Aorta (tissue), 5 donors: ENCODE data around the gene NFIX. TPM values are rescaled to one million over a fixed set of nuclear protein-coding genes. Genes with fewer than 3 reads are reported as not detected.

ENCODE experiments used
- ATAC-seq: fragments of 200-7000 bp; cut with Tn5 transposase; one replicate; pipeline ENCODE4 v1.9.1; 2022; ENCODE audit warnings: moderate library complexity; ENCODE audit not compliant: low FRiP score
- DNase-seq, 2 donors: peaks; one replicate each; pipeline ENCODE4 v3.0.0-alpha.2; 2020
- H3K27ac ChIP-seq, 2 donors: one replicate each; pipeline ENCODE4 v1.5.1; 2013; ENCODE audit warnings: low read length in 2 of 2, mild to moderate bottlenecking in 2 of 2, moderate library complexity in 2 of 2, control low read depth in 1 of 2, inconsistent platforms in 1 of 2, low read depth in 1 of 2
- H3K27me3 ChIP-seq, 2 donors: one replicate each; pipeline ENCODE4 v1.6.1; 2013; ENCODE audit warnings: control low read depth in 1 of 2, low read length in 1 of 2, mild to moderate bottlenecking in 1 of 2, moderate library complexity in 1 of 2; ENCODE audit not compliant: insufficient read depth in 2 of 2, control insufficient read depth in 1 of 2
- H3K36me3 ChIP-seq, 2 donors: one replicate each; pipeline ENCODE4 v1.6.1; 2013; ENCODE audit warnings: control low read depth in 1 of 2, low read length in 1 of 2, mild to moderate bottlenecking in 1 of 2; ENCODE audit not compliant: insufficient read depth in 2 of 2, control insufficient read depth in 1 of 2
- H3K4me1 ChIP-seq, 2 donors: one replicate each; pipeline ENCODE4 v1.6.1; 2013; ENCODE audit warnings: low read length in 2 of 2, control low read depth in 1 of 2, mild to moderate bottlenecking in 1 of 2, moderate library complexity in 1 of 2; ENCODE audit not compliant: insufficient read depth in 2 of 2, control insufficient read depth in 1 of 2
- H3K4me3 ChIP-seq, 2 donors: one replicate each; pipeline ENCODE4 v1.5.1; 2013; ENCODE audit warnings: low read length in 2 of 2, control low read depth in 1 of 2, mild to moderate bottlenecking in 1 of 2
- H3K9me3 ChIP-seq: one replicate; pipeline ENCODE4 v1.6.1; 2013; ENCODE audit warnings: mild to moderate bottlenecking, low read length; ENCODE audit not compliant: control insufficient read depth
- WGBS, 2 donors: extraction: QIAGEN DNeasy Blood & Tissue Kit; methylation state at CpG; one replicate each; pipeline ENCODE4 v1.1.7; 2013; 5-methylcytosine and 5-hydroxymethylcytosine counted together
- intact Hi-C, 2 donors: fragments of 100-400 bp; cut with DNase I; formaldehyde crosslinking; loops; one replicate each; pipeline versions ENCODE4 v1.14.2 to v1.15.0; 2022
- polyA plus RNA-seq, 2 donors: library from polyadenylated mRNA; stranded (reverse); fragments of 200-250 nt; gene quantifications; one replicate each; pipeline ENCODE4 v1.2.3, GENCODE V29; 2013
- total RNA-seq, 2 donors: library from RNA; stranded (reverse); fragmentation: NEBNext Ultra II Directional; extraction: Animal tissue kit (Norgen Biotek cat#: 25700); gene quantifications; one replicate each; pipeline ENCODE4 v1.2.1, GENCODE V29; 2021
- donor health status: healthy with polysubstance abuse.
- donor health status: Bipolar disorder and iron deficiency.
- donor health status: DM: no; HTN: no; CAD: no.
- donor health status: DM: no; HTN: no; CAD: no.
- donor health status: DM: yes; HTN: yes; CAD: no.

NFIX gene
- total and polyA plus RNA-seq, 4 donors = 45.5 to 327 (median 117) TPM

DNA sequence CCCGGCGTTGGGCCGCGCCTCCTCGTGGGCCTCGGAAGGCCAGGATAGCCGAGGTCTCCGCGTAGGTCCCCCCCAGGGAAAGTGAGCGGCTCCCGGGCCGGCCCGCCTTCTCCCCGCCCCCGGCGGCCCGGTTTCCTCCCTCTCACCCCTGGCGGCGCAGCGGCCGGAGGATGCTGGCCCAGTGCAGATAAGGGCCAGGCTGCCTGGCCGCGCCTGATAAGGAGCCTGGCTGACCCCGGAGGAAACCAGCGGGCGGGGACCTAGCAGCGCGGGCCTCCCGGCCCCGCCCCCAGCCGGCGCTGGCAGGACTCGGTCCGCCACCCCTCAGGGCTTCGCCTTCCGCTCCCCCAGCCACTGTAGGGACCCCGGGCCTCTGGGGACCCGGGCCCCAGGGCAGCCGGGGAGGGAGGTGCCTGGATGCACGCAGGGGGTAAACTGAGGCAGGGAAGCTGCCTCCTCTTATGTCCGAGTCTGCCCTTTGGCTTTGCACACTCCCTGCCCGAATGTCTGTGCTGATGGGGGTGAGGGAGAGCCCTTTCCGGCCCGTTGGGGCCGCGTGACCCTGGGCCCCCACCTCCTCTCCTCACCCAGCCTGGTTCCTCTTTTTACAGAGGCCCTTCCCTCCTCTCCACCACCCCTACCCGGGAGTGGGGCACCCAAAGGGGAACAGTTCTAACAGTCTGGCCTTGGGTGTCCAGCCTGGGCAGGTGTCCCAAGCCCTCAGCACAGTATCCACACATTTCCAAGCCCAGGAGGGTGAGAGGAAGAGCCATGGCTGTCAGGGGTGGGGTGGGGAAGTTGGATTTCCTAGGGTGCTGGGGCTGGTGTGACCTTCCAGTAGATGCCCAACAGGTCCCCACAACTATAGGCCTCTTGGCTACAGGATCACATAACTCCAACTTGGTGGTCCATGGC, 107.6 kb downstream of the NFIX start, which contains the start of gene LYL1:
Gene LYL1 (minus strand): TSS at position 193 of the 915 bp plus-strand sequence. CDS start 1,687 bp downstream, outside the sequence.
- Histone ChIP-seq H3K9me3 (no peaks in the 10 kb centered on the region), H3K4me1 (no peaks in the 10 kb centered on the region), H3K27me3 (no peaks in the 10 kb centered on the region), H3K27ac (peak within 1 kb of the TSS in 1 of 2 donors; percentile 49), H3K4me3 (peak within 1 kb of the TSS in 1 of 2 donors; percentile 21), H3K36me3 (no peaks in the 10 kb centered on the region)
- DNase-seq (peak; percentile 89 to 91), ATAC-seq (peak; percentile 74)
- 1 to 2% methylated on average over 40 to 47 of the region's 47 CpGs for WGBS, 2 donors
- intact Hi-C loops = no loop called here

DNA sequence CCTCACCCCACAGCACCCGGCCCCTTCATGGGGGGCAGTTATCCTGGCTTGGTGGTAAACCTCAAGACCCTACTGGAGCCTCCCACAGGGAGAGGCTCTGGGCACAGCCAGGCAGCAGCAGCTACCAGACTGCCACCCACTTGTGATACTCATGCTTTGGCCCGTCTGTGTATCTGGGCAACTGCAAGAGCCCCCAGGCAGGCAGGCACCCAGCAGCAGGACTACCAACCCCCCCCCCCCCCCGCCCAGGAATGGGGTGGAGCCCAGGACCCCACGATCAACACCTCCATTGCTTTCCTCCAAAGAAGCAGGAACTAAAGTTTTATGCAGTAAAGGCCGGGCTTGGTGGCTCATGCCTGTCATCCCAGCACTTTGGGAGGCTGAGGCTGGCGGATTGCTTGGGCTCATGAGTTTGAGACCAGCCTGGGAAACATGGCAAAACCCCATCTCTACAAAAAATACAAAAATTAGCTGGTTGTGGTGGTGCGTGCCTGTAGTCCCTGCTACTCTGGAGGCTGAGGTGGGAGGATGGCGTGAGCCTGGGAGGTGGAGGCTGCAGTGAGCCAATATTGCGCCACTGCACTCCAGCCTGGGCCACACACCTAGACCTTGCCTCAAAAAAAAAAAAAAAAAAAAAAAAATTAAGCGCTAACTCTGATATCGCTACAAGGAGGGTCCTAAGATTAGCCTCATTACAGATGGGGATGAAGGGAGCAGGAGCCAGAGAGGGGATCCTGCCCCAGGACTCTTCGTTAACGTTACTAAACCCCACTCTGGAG, 108.5 kb downstream of the NFIX start:
- H3K27me3 ChIP-seq = no peaks in the 10 kb centered on the region
- no peaks in the 10 kb centered on the region for H3K4me1 ChIP-seq
- WGBS, 2 donors = 75 to 76% methylated on average over 11 to 13 of the region's 13 CpGs
- H3K27ac ChIP-seq = peak overlapping the region in 1 of 2 donors; percentile 11
- DNase-seq = no peak
- H3K9me3 ChIP-seq = no peaks in the 10 kb centered on the region
- no peak for ATAC-seq
- H3K4me3 ChIP-seq = no peak overlapping the region
- intact Hi-C loops = no loop called here
- H3K36me3 ChIP-seq = no peaks in the 10 kb centered on the region

DNA sequence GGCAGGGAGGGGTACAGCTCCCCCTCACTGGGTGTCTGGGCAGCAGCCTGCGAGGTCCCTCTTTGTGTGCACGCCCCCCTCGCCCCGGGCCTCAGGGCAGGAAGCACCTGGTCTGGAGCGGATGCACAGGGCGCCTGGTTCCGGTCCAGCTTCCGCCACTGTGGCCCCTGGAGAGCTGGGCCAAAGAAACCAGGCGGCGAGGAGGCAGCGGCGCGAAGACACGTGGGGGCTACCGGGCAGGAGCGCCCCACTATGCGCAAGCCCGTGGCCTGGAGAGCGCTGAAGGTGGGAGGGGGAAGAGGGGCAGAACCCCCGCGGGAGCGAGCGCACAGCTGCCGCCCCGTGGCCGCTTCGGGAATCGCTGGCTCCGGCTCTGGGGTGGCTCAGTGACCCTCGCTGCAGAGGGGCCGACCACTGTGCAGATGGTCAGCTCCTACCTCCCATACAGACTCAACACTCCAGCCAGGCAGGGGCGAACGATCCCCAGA, 109.1 kb downstream of the NFIX start:
- Histone ChIP-seq H3K4me3 (no peak overlapping the region), H3K27ac (no peak overlapping the region), H3K4me1 (no peaks in the 10 kb centered on the region), H3K36me3 (no peaks in the 10 kb centered on the region), H3K9me3 (no peaks in the 10 kb centered on the region), H3K27me3 (no peaks in the 10 kb centered on the region)
- WGBS, 2 donors = 34 to 36% methylated on average over 27 to 33 of the region's 33 CpGs
- intact Hi-C loops = no loop called here
- ATAC-seq (peak; percentile 23), DNase-seq (peak; percentile 81 to 88)

DNA sequence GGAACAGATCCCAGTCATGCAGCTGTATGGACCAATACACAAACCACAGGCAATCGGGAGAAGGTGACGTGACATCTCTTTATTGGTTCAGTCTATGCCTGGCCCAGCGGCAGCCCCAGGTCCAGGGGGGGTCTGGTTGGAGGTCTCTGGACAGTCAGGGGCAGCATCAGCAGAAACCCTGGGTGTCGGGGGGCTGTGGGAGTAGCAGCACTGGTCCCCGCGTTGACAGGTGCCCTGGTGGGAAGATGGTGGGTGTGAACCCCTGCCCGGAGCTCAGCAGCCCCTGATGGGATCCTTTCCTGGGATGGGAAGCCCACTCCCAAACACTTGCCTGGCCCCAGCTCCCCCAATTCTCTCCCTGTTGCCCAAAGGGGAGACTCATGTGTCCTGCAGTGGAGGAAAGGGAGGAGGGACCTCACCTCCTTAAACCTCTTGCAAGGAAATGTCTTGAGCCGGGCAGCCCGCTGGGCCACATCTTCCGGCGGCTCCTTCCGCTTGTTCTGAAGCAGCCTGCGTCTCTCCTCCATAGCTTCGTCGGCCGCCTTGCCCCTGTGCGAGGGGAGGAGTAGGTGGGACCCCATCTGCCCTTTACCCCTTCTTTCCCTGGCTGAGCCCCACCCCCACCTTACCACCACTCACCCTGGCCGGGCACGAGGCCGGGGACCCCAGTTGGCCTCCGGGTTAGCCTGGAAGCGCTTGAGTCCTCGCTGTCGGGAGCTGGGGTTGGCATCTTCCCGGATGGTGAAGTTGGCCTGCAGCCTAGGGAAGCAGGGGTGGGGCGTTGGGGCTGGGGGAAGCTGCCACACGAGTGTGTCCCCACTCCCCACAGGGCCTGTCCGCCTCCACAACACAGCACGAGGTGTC, 109.8 kb downstream of the NFIX start:
- ATAC-seq (peak; percentile 0), DNase-seq (no peak)
- H3K36me3 ChIP-seq = no peaks in the 10 kb centered on the region
- H3K27ac ChIP-seq = no peak overlapping the region
- intact Hi-C loops = no loop called here
- H3K4me3 ChIP-seq = no peak overlapping the region
- H3K27me3 ChIP-seq = no peaks in the 10 kb centered on the region
- no peaks in the 10 kb centered on the region for H3K4me1 ChIP-seq
- no peaks in the 10 kb centered on the region for H3K9me3 ChIP-seq
- WGBS, 2 donors = 74 to 78% methylated on average over 29 of the region's 29 CpGs

DNA sequence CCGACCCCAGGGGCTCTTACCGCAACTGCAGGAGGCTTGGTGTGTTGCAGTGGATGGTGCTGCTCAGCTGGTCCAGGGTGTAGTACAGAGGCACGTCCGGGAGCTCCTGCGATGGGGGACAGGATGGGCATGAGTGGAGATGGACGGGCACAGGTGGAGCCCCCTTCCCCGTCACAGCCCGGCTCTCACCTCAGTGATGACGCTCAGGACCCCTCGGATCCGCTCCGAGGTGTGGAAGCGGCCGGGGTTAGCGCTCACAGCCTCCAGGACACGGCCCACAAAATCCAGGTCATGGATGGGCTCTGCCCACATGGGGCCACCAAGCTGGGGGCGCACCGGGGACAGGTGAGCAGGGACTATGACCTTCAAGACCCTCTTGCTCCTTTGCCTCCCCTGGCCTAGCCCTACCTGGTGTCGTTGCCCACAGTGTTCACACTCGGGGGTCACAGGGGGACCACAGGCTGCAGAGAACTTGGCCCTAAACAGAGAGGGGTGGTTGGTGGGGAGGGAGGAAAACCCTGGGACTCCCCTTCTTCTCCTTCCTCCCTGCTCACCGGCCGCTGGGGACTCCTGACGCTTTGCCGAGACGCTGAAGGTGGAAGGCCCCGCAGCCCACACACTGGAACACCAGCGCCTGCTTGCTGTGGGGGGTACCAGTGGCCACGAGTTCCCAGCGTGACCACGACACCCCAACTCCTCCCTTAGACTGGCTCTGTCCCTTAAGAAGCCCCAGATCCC, 114.3 kb downstream of the NFIX start:
- Histone ChIP-seq H3K36me3 (peaks cover 0 to 3% of the 10 kb centered on the region in 2 donors), H3K9me3 (no peaks in the 10 kb centered on the region), H3K27me3 (no peaks in the 10 kb centered on the region), H3K4me3 (no peak overlapping the region), H3K27ac (no peak overlapping the region), H3K4me1 (no peaks in the 10 kb centered on the region)
- peak in 1 of 2 donors; percentile 45 for DNase-seq
- 91 to 92% methylated on average over 26 to 30 of the region's 30 CpGs for WGBS, 2 donors
- intact Hi-C loops = no loop called here
- no peak for ATAC-seq

DNA sequence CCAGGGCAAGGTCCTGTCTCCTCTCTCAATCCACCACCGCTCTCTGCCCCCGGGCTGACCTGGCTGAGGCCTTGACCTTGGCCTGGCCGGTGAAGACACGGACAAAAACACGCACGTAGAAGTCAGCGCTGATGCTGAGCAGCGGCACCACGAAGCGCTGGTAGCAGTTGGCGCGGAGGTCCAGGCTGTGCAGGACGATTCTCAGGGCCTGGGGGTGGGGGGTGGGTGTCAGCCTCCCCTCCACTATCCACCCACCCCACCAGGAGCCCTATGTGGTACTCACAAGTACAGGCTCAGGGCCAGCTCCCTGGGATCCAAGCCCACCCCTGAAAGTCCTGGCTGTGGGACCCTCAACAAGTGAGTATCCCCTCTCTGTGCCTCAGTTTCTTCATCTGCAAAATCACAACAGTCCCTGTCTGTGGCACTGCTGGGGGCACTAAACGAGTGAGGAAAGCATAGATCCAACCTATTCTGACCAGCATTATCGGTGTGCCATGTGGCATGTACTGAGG, 114.9 kb downstream of the NFIX start:
- Histone ChIP-seq H3K9me3 (no peaks in the 10 kb centered on the region), H3K27ac (no peak overlapping the region), H3K36me3 (peaks cover 0 to 3% of the 10 kb centered on the region in 2 donors), H3K4me3 (no peak overlapping the region), H3K4me1 (no peaks in the 10 kb centered on the region), H3K27me3 (no peaks in the 10 kb centered on the region)
- WGBS, 2 donors = 88 to 90% methylated on average over 15 of the region's 15 CpGs
- DNase-seq = no peak
- intact Hi-C loops = no loop called here
- no peak for ATAC-seq

DNA sequence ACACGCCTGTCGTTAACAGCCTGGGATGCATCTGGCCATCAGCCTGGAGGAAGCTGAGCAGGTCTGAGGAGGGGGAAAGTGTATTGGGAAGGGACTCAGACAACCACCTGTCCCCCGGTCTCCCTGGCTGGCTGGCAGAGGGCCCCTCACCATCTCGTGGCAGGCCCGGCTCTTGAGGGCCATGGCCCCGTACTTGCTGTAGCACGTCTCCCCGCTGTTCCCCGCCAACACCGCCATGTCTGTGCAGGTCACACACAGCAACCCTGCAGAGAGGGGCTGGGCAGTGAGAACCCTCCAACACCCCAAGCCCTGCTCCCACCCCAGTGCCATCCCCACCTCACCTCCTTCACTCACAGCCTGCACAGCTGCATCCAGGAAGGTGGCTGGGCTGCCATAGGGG, 117.3 kb downstream of the NFIX start:
- 90 to 93% methylated on average over 9 to 10 of the region's 10 CpGs for WGBS, 2 donors
- no peaks in the 10 kb centered on the region for H3K4me1 ChIP-seq

More for the DNA sequence above, 117.3 kb downstream of the NFIX start:
- H3K36me3 ChIP-seq = peaks cover 0 to 3% of the 10 kb centered on the region in 2 donors
- no peak overlapping the region for H3K27ac ChIP-seq
- H3K27me3 ChIP-seq = no peaks in the 10 kb centered on the region
- intact Hi-C loops = no loop called here
- H3K9me3 ChIP-seq = no peaks in the 10 kb centered on the region
- no peak for ATAC-seq
- no peak for DNase-seq
- H3K4me3 ChIP-seq = no peak overlapping the region
